Activated CD4-positive, CD25-positive, alpha-beta regulatory T cell treated with anti-CD3 and anti-CD28 coated beads, Interleukin-2, amount 50 U/mL, for 24 hours (primary cell): Measurements from ENCODE around the gene FRMD4B.
"Not testable (repeated sequence)": the region's sequence is repeated elsewhere in the genome, so short reads cannot be mapped to it uniquely, and the experiment has no call there.

ENCODE experiments used
- ATAC-seq, 2 donors: fragments of 150-1000 bp; cut with Tn5 transposase; one replicate each; pipeline ENCODE4 v1.10.0; 2021; ENCODE audit warnings: mild to moderate bottlenecking in 1 of 2, moderate library complexity in 1 of 2

The FRMD4B gene

DNA sequence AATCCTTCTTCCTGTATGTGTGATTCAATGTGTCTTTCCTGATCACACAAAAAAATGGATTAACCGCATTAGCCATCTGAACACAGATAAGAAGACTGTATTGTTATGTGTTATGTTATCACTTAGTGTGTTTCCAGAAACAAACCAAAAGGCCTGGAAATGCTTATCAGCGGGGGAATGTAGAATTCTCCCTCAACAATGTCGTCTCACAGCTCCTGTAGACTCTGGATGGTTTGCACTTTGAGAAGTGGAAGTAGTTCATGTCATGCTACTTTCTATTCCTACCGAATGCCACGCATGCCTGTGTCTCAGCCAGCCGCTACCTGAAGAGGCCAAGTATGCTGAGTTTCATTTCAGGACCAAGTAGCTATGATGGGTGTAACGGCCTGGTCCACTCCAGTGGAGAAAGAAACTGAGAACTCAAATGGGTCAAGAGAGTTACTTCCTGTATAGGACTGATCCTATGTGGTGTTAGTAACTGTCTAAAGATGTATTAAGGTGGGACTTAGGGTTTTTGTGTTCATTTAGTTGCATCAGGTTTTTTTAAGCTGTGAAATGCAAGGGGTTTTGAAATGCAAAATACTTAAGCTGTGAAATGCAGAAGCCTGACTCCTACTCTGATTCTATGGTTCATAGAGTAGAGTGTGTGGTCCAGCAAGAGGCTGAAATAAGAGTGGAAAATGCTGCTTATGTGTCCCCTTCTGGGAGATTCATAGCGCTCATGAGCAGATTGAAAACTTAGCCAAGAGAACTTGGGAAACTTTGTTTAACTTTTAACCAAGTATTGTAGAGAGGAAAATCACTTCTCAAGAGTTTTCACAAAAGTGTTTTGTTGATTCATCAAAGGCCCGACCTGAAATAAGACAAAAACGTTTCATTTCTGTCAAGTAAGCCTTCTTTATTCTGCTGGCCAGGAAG lies 145.0 kb downstream of the FRMD4B start:
- ATAC-seq = no peak

DNA sequence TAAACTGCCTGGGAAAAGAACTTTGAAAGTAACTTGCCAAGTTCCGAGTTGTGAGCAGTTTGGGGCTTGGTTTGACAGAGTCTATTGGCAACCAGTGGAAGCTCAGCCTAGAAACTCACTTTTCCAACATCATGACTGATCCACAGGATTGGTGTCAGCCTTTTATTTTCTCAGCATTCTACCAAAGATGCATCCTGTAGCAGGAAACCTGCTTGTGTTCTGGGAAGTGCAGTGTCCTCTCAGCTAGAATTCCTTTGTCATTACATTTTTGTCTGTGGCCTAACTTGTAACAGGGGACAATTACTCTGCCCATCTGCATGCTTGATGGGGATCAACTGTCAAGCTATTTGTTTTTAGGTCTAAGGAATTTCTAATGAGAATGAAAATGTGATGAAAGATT lies 146.8 kb downstream of the FRMD4B start:
- ATAC-seq = no peak

DNA sequence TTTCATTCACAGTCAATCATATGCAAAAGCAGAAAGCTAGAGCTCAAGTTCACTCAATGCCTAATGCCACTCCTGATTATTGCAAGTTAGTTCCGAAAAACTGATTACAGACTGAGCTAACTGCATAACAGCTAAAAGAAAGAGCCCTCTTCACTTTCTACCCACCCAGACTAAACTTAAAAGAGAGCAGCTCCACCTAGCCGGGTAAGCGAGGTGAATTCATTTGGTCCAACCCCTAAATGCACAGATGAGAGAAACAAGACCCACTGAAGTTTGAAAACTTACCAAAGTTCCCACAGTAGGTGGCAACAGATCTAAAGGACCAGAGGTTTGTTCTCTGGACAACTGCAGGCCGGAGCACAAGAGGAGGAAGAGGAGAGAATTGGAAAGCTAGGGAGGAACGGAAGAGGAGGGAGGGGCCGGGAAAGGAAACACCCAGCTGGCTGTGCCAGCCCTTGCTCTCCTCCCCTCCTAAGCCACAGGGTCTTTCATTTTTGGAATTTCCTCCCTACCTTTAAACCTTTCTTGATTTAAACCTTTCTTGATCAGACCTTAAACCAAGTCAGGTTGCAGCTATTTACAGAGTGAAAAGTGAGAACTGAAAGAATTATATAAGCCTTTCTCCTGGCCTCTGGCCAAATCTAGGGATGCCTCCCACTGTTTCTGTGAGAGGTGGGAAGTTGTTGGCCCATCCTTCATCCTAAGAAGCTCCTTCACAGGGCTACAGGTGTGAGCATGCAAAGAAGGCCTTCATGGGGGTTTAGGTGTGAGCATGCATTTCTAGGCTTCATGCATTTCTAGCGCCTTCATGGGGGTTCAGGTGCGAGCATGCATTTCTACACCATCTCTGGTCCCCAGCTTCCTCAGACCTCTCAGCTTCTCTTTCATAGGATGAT lies 148.8 kb downstream of the FRMD4B start:
- no peak for ATAC-seq

DNA sequence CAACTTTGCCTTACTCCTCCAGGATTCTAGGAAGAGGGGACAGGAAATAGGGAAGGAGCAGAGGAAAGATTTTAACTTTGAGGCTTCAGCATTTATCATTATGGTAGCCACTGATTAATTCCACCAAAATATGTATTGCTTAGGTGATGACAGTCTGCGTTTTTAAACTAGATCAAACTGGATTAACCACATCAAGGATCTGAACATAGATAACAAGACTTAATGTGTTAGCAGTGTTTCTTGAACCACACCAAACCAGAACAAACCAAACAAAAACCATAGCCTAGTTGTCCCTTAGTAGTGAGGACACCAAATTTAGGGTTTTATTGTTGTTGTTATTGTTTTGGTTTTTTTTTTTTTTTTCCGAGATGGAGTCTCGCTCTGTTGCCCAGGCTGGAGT lies 150.0 kb downstream of the FRMD4B start:
- ATAC-seq = peak; percentile 64 to 69

DNA sequence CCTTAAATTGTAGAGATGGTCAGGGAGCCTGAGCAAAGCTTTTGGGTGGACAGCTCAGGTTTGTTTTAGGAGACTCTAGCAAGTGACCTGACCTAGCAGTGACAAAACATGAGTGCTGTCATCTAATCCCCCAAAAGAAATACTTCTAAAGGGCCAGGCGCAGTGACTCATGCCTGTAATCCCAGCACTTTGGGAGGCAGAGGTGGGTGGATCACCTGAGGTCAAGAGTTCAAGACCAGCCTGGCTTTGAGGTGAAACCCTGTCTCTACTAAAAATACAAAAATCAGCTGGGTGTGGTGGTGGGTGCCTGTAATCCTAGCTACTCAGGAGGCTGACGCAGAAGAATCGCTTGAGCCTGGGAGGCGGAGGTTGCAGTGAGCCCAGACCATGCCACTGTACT lies 150.7 kb downstream of the FRMD4B start:
- not testable (repeated sequence) for ATAC-seq

DNA sequence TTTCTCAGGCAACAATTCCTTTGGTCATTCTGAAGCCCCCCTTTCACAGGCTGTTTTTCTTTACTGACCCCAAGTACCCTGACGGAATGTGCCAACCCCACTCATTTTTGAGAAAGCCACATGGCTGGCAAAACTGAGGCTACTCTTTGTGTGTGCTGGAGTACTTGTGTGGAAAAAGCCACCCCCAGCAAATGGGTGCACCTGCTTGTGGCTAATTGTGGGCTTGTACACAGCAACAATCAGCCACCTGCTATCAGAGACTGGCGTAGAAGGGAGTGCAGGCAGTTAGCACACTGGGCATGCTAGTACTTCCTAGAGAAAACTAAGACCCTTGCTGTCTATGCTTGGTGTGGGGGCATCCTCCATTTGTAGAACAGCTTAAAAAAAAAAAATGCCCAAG lies 153.4 kb downstream of the FRMD4B start:
- ATAC-seq = no peak

DNA sequence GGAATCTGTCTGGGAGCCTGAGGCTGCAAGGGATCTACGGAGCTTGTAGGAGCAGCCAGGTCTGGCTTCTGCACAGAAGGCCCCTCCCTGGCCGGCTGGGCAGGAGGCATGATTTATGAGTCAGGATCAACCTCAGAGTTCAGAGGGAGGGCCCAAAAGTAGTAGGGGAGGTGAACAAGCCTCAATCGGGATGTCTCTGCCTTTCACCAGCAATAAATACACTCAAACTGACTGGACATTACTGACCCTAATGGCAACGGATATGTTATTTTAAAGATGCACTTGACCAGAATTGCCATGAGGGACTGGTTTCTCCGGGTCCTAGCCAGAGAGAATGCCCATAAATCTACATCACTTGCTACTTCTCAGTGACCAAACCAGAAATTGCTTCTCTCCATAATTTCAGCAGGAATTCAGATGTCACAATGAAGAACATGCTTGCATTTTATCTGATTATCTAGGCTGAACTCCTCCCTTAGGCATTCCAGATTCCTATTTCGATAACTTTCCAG lies 153.9 kb downstream of the FRMD4B start:
- ATAC-seq = no peak

DNA sequence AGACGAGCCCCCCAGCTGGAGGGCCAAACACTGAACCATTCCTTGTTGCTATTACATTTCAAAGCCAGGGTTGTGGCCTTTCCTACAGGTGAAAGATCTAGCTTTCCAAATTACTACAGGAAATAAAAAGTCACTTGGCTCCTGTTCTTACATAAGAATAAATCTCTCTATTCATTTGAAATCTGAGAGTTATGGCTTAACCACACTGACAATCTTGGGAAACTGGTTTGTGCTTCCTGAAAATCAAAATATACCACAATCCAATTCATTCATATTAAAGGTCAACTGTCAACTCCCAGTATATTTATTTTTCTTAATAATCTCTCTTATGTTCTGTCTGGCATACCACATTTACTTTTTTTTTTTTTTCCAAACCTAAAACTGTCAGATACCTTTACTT lies 159.8 kb downstream of the FRMD4B start:
- no peak for ATAC-seq

DNA sequence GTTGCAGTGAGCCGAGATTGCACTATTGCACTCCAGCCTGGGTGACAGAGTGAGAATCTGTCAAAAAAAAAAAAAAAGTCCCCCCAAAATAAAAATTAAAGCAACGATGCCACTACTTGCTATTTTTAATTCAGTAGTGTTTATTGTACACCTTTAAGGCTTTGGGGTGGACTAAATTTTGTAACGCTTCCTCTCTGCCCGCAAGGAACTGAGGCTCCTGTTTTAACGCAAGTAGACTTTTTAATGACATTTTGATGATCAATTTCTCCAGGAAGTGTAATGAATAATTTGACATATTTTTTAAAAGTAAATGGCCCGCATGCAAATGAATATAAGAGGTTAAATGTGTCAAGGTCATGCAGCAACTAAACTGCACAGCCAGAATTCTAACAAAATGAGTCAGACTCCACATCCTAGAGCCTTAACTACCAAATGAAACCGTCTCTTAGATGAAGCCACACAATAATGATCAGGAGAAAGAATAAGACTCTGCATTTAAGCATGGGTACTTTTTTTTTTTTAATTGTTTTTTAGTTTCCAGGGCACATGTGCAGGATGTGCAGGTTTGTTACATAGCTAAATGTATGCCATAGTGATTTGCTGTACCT lies 166.7 kb downstream of the FRMD4B start:
- ATAC-seq = peak; percentile 87 to 91

DNA sequence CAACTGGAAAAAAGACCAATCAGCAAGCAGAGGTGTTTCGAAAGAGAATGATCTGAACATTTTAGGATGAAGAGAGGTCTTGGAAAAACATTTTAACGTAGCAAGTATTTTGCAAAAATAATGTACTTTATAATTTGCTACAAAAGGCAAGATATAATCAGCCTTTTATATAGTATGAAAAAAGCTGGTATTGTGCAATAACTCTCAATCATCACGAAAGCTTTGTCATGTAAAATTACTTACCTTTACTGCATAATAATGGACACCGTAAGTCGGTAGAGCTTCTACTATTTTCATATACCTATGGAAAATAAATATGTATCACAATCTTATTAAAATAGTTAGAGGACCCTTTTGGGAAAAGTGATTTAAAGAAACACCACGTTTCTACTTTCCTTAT lies 167.8 kb downstream of the FRMD4B start:
- ATAC-seq = no peak

DNA sequence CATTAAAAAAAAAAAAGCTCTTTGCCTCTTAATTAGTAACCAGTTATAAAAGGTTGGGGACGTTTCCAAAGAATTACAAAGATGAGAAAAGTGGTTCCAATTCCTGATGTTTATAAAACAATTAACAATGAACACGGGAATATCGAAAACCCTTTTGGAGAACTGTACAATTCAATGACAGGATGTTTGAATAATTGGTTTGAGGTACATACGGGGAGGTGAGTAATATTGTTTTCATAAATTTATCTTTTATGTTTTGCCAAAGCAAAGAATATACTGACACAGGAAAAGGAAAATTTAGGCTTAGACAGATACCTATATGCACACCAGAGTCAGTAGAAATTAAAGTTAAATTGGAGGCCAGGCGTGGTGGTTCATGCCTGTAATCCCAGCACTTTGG lies 168.9 kb downstream of the FRMD4B start:
- ATAC-seq = no peak

DNA sequence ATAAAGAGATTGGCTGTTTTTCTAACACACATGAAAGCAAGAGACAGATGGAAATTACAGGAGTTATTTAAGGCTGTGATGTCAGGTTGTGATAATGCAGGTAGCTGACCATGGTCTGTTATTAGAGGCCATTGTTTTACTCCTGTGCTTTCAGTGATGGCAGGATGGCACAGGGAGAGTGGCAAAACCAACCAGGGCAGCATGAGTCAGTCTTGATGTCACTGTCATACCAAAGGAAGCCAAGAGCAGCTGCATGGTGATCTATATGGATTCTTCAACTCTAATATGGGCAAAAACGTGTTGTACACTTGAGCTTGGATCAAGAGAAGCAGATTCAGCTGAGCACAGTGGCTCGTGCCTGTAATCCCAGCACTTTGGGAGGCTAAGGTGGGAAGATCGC lies 171.6 kb downstream of the FRMD4B start:
- no peak for ATAC-seq

DNA sequence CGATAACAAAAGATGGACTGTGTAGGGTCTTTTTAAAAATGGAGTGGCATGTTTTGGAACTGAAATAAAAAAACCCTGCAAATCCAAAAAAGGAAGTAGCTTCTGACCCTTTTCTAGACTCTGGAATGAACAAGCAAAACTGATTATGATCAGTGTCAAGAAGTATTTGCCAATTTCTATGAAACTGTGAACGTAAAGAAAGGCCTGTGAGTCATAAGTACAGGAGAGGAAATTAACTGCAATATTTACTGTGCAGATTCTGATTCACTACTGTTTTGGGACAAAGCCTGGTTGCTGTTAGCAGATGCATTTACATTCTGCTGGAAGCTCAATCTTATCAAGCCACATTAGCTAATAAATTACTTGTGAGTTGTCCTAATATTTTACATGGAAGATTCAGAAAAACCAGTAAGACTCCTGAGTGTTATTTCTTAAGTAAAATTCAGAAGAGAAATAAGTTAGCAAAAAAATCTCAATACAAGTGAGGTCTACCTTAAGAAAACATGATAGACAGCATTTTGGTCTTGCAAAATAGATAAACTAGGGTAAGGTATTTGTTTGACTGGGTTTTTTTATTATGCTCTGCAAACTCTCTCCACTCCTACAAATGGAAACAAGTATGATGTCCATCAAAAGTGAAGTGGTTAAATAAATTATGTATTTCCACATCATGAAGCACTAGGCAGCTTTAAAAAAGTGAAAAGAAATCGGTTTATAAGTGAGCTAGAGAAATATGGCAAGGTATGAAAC lies 173.3 kb downstream of the FRMD4B start:
- ATAC-seq = peak; percentile 90 to 93

DNA sequence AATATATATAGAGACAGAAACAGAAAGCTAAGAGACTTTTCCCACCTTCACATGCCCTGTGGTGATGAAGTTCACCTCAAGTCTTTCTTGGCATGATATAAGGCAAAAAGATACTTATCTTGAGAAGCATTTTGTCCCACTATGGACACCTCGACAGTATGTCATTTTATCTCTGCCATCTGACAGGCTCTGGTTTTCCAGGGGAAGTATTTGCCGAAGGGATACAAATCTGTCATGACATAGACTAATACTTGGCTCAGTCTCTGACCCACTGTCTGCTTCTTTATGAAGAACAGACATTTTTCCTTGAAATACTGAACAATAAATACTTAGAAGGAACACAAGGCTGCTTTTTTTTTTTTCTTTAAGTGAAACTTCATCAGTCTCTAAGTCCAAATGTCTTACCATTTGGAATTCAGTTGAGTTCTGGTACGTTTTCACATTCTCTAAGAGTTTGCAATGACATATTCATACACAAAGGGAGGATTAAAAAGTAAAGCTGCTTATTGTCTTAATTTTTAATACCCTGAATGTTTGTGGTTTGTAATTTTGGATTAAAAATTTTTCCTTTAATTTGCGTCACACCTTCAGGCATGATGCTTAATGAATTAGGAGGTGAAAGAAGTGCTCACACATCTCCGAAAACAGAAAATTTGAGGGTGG lies 175.7 kb downstream of the FRMD4B start:
- no peak for ATAC-seq

DNA sequence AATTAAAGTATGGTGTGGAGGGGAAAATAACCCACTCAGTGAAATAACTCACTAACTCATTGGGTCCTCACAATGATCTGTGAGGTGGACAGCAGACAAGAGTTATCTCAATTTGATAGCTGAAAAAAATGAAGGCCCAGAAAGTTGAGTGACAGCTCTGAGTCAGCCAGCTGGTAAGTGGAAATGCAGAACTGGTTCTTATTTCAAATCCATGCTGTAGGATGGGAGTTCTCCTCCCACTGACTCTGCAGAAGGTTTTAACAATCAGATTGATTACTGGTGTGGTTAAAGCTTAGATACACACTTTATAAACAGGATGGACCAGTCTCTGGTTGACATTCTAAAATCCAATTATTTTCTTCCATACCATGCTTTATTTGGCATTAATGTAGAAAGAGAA lies 176.5 kb downstream of the FRMD4B start:
- no peak for ATAC-seq

DNA sequence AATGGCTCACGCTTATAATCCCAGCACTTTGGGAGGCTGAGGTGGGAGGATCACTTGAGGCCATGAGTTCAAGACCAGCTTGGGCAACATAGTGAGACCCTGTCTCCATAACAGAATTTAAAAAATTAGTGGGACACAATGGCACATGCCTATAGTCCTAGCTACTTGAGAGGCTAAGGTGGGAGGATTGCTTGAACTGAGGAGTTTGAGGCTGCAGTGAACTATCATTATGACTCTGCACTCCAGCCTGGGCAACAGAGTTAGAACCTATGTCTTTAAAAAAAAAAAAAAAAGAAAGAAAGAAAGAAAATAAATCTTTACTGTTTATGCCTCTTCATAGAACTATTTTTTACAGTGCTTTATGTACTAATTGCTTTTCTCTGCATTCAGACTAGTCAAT lies 178.9 kb downstream of the FRMD4B start:
- ATAC-seq = no peak

DNA sequence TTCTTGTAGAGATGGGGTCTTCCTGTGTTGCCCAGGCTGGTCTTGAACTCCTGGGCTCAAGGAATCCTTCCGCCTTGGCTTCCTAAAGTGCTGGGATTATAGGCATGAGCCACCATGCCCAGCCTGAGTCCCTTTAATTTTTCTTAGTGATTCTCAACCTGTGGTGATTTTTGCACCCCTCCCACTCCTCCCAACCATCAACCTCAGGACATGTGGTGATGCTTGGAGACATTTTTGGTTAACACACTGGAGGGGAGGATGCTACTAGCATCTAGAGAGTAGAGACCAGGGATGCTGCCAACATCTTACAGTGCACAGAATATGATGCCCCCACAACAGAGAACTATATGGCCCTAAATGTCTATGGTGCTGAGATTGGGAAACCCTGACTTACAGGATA lies 180.5 kb downstream of the FRMD4B start:
- no peak for ATAC-seq

DNA sequence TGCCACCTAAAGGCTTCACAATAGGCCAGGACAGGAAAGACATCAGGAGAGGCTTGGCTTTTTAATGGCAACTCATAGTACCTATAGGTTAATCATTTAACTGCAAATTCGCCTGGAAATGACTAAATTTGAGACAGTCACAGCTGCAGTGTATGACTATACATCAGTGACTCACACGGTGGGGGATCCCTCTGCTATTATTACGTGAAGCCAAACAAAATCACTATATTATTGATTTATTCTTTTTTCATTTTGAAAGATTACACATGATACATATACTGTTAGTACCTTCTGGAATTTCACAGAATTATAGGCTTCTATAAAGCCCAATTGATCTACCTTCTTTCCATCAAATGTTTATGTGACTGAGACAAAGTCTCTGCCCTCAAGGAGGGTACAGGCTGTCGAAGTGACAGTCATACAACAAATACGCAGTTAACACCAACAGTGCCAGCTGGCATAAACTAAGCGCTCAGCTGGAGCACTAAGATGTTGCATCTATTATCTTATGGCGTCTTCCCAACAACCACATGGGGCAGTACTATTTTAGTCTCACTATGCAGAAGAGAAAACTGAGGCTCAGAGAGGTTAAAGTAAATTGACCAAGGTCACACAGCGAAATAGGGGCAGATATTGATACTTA lies 181.5 kb downstream of the FRMD4B start:
- peak; percentile 79 to 80 for ATAC-seq

DNA sequence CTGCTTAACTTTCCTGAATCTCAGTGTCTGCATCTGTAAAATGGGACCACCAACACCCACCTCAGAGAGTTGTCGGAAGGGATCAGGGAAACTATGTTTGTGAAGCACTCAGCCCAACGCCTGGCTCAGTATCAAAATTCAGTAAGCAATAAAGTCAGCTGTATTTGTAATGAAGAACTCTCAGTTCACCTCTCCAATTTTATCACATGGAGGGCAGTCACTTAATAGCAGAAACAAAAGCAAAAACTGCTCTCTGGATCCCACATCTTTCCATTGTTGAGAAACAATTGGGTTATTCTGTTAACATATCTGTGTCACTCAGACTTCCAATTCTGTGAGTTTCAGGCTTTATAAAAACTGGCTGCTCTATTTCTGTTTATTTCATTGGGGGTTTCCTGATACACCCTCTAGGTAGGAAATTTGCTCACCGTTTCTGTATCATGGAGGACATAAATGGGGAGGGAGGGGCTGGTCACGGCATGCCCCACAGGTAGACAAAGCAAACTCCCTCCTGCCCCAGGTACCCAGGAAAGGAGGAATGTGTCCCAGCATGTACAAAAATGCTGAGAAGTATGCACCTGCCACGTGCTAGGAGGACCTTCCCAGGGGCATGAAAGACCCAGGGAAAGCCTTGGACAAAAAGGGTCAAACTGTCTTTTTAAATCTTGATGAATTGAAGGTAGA lies 182.1 kb downstream of the FRMD4B start:
- no peak for ATAC-seq

DNA sequence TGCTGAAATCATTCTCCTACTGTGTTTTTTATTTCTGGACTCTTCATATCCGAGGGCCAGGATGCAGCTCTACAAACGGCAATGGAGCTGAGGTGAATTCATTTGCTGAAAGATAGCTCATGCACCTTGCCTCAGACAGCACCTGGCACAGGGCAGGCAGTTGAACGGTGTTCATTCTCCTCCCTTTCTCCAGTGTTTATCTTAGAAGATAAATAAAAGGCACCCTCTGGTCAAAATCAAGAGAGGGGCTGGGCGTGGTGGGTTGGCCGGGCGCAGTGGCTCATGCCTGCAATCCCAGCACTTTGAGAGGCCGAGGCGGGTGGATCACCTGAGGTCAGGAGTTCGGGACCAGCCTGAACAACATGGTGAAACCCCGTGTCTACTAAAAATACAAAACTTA lies 184.2 kb downstream of the FRMD4B start:
- ATAC-seq = no peak
